Epithelial cell of proximal tubule (primary cell): ENCODE data around the gene SIGLEC9. TPM values are rescaled to one million over a fixed set of nuclear protein-coding genes. Genes with fewer than 3 reads are reported as not detected.

Experiments
- DNase-seq: peaks from one replicate; pipeline ENCODE4 v3.0.0-alpha.2; 2011; ENCODE audit warnings: low read depth
- H3K4me3 ChIP-seq: 2 replicates; pipeline ENCODE4 v1.5.1; 2011; ENCODE audit warnings: low read depth, mild to moderate bottlenecking, low read length
- total RNA-seq: library from RNA; depleted of rRNA; stranded (reverse); fragments of >200 nt; gene quantifications from 2 replicates; pipeline ENCODE4 v1.2.3, GENCODE V29; 2015
- TF ChIP-seq, protein P1 (sequence below): conservative IDR thresholded peaks from 2 replicates; pipeline ENCODE4 v1.5.1; 2012; ENCODE audit warnings: low read depth, mild to moderate bottlenecking, low read length

Gene SIGLEC9
- total RNA-seq, 1 donor from 2014 or later: not detected

DNA sequence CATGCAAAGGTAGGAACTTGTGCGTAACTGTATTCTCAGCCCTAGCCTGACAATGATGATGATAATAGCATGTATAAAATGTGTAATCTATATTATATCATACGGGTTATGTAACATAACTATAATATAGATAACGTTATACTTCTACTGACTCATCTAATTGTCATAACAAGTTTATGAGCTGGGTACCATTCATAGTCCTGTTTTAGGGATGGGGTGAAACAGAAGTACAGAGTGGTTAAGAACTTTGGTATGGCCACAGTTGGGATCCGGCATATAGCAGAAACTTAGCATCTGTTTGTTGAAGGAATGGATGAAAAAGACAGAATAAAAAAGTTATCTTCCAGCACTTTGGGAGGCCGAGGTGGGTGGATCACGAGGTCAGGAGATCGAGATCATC lies 21.7 kb upstream of the SIGLEC9 start:
- DNase-seq: no peak
- TF ChIP-seq, protein P1, sequence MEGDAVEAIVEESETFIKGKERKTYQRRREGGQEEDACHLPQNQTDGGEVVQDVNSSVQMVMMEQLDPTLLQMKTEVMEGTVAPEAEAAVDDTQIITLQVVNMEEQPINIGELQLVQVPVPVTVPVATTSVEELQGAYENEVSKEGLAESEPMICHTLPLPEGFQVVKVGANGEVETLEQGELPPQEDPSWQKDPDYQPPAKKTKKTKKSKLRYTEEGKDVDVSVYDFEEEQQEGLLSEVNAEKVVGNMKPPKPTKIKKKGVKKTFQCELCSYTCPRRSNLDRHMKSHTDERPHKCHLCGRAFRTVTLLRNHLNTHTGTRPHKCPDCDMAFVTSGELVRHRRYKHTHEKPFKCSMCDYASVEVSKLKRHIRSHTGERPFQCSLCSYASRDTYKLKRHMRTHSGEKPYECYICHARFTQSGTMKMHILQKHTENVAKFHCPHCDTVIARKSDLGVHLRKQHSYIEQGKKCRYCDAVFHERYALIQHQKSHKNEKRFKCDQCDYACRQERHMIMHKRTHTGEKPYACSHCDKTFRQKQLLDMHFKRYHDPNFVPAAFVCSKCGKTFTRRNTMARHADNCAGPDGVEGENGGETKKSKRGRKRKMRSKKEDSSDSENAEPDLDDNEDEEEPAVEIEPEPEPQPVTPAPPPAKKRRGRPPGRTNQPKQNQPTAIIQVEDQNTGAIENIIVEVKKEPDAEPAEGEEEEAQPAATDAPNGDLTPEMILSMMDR: no peak
- no peak overlapping the region for H3K4me3 ChIP-seq

DNA sequence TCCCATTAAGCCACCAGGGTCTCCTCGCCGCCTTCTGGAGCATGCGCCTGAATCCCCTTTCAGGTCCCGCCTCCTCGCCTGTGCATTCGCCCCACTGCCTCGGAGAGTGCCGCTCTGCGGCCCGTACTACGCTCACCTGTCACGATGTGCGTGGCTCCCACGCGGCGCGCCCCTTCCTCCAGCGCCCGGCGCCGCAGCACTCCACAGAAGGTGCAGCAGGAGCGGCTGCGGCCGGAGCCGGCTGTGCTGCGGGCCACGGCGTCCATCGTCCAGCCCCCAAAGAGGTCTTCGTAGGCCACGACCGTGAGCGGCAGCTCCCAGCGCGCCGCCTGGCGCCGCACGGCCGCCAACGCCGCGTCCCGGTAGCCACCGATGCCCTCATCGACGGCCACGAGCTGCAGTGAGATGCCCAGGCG lies 20.8 kb upstream of the SIGLEC9 start:
- TF ChIP-seq, protein P1: no peak
- no peak overlapping the region for H3K4me3 ChIP-seq
- no peak for DNase-seq

DNA sequence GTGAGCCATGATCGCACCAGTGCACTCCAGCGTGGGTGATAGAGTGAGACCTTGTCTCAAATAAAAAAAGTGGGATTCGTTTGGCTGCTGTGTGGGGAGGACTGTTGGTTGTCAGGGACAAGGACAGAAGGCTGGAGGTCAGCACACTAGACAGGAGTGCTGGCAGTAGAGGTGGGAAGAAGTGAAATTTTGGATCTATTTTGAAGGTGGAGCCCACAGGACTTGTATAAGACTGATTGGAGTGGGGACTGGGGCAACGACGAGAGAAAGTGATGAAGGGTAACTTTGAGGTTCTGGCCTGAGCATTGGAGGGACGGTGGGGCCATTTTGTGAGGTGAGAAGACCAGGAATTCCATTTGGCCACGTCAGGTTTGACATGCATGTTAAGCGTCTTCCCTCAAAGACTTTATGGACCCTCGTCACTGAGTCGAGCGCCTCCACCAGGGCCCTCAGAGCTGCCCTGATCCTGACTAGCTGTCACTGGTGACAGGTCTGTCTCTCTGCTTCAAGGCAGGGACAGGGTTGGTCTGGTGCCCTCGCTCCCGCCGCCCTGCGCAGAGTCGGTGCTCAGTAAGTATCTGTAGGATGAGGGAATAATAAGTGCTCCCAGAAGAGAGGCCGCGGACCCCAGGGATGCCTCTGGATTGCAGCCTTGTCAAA lies 17.2 kb upstream of the SIGLEC9 start:
- DNase-seq: no peak
- TF ChIP-seq, protein P1: peak; percentile 14

DNA sequence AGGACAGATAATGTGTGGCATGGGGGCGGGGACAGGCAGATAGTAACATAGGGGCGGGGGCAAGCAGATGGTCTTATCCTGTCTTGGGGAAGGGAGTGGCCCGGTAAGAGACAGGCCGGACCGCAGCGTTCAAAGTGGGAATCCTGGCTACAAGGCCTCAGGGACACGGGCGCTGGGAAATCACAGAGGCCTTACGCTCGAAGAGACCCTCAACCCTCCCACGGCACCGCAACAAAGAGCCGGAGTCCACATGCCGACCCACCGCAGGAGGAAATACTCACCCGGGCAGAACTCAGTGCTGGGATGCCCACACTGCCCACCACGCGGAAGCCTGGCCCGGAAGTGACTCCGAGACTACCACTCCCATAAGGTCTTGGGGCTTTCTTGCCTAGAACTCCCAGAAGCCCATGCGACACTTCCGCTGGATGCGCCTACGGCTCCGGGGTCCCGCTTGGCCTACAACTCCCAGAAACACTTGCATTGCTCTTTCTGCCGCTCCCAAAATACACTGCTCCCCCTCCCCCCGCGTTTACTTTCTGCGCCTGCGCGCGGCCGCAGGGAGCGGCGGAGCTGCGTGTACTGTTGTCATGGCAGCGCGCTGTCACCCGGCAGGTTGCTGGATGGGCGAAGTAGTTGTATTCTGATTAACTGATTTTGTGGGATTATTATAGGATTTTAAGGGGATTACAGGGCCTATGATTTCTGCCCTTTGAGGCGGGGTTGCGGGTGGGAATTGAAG lies 16.5 kb upstream of the SIGLEC9 start, which contains the start of gene CTU1:
Gene CTU1 (minus strand): TSS at position 344 of the 739 bp plus-strand sequence. CDS start 3,840 bp downstream, outside the sequence.
- DNase-seq: peak; percentile 92
- TF ChIP-seq, protein P1: no peak

More for the DNA sequence above, 17.2 kb upstream of the SIGLEC9 start:
- peak overlapping the region; percentile 93 for H3K4me3 ChIP-seq

DNA sequence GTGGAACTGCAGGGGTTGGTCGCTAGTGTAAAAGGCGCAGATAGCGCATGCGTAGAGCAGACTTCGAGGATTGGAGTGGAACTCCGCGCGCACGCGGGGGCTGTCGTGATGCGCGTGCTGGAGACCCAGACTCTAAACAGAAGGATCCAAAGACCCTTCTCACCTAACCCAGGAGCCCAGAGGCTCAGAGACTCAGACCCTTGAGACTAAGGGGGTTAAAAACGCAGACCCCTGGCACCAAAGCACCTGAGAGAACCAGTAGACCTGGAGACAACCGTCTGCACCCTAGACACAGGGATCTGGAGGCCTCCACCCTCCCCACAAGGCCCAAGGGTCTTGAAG lies 15.9 kb upstream of the SIGLEC9 start:
- DNase-seq: no peak
- TF ChIP-seq, protein P1: no peak
- H3K4me3 ChIP-seq: peak overlapping the region; percentile 93

More for the DNA sequence above, 16.5 kb upstream of the SIGLEC9 start, which contains the start of gene CTU1:
- peak within 1 kb of the TSS; percentile 93 for H3K4me3 ChIP-seq

DNA sequence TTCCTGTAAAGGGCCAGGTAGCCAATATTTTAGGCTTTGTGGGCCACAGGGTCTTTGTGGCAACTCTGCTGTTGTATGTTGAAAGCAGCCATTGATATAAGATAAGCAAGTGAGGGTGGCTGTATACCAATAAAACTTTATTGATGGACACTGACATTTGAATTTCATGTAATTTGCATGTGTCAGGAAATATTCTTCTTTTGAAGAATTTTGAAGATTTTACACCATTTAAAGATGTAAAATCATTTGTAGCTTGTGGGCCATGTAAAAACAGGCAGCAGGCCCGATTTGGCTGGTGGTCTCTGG lies 14.1 kb upstream of the SIGLEC9 start:
- no peak for DNase-seq
- TF ChIP-seq, protein P1: no peak
- no peak overlapping the region for H3K4me3 ChIP-seq
